MCF 10A (cell line): Measurements from ENCODE around the gene PIK3CG. TPM values are rescaled to one million over a fixed set of nuclear protein-coding genes. Genes with fewer than 3 reads are reported as not detected.

Source experiments
- total RNA-seq: library from RNA; stranded (reverse); gene quantifications from 2 replicates; pipeline ENCODE4 v1.2.3, GENCODE V29; 2022

PIK3CG gene
- total RNA-seq, 1 experiment from 2014 or later: not detected

Other genes starting within 250 kb of the PIK3CG start
- gene CCDC71L, start 204.1 kb upstream of the PIK3CG start, total RNA-seq: 11.4 and 13.0 TPM in 2 replicates
- gene PRKAR2B, start 179.4 kb downstream of the PIK3CG start, total RNA-seq: 0.15 TPM in 1 of 2 replicates, not detected in the other